GM21360 (cell line): ENCODE measurements around the gene NOCT.
A peak's percentile ranks its signal among the peaks of the same experiment; 100 is the strongest.
"Not testable (repeated sequence)": the region's sequence is repeated elsewhere in the genome, so short reads cannot be mapped to it uniquely, and the experiment has no call there.

Source experiments
- ATAC-seq: cut with Tn5 transposase; IDR thresholded peaks from one replicate; pipeline ENCODE4 v1.9.1; 2021; ENCODE audit warnings: mild to moderate bottlenecking, moderate library complexity; ENCODE audit not compliant: unreplicated experiment

NOCT gene

GRCh38 chr4:139044291-139044690 is 28.7 kb downstream of the NOCT start:
- no peak for ATAC-seq

- ATAC-seq, result no peak
Measured at GRCh38 chr4:139048026-139048425, 32.4 kb downstream of the NOCT start.

GRCh38 chr4:139050446-139050845 is 34.9 kb downstream of the NOCT start:
- ATAC-seq, result no peak

- ATAC-seq, result no peak
Measured at GRCh38 chr4:139053909-139054308, 38.3 kb downstream of the NOCT start.

GRCh38 chr4:139054791-139055505 is 39.4 kb downstream of the NOCT start:
- ATAC-seq, result no peak

- ATAC-seq, result not testable (repeated sequence)
Measured at GRCh38 chr4:139059026-139059425, 43.4 kb downstream of the NOCT start.

- no peak for ATAC-seq
Measured at GRCh38 chr4:139060591-139060990, 45.0 kb downstream of the NOCT start.

- ATAC-seq, result no peak
Measured at GRCh38 chr4:139076016-139076744, 60.6 kb downstream of the NOCT start.

GRCh38 chr4:139077567-139078355 is 62.2 kb downstream of the NOCT start:
- no peak for ATAC-seq

- ATAC-seq, result no peak
Measured at GRCh38 chr4:139078926-139079325, 63.3 kb downstream of the NOCT start.

- peak; percentile 85 for ATAC-seq
Measured at GRCh38 chr4:139082750-139083606, 67.4 kb downstream of the NOCT start.

GRCh38 chr4:139083607-139083955 is 68.0 kb downstream of the NOCT start:
- ATAC-seq, result peak; percentile 30

GRCh38 chr4:139083956-139084803 is 68.6 kb downstream of the NOCT start:
- peak; percentile 56 for ATAC-seq

- ATAC-seq, result no peak
Measured at GRCh38 chr4:139084804-139085093, 69.2 kb downstream of the NOCT start.

- ATAC-seq, result no peak
Measured at GRCh38 chr4:139085141-139085540, 69.6 kb downstream of the NOCT start.

- no peak for ATAC-seq
Measured at GRCh38 chr4:139092271-139092670, 76.7 kb downstream of the NOCT start.
